HG03378 (cell line): ENCODE measurements around the gene XYLT1.

Experiments used
- ATAC-seq: cut with Tn5 transposase; IDR thresholded peaks from one replicate; pipeline ENCODE4 v1.9.1; 2021; ENCODE audit warnings: mild to moderate bottlenecking, moderate library complexity; ENCODE audit not compliant: unreplicated experiment

The XYLT1 gene

DNA sequence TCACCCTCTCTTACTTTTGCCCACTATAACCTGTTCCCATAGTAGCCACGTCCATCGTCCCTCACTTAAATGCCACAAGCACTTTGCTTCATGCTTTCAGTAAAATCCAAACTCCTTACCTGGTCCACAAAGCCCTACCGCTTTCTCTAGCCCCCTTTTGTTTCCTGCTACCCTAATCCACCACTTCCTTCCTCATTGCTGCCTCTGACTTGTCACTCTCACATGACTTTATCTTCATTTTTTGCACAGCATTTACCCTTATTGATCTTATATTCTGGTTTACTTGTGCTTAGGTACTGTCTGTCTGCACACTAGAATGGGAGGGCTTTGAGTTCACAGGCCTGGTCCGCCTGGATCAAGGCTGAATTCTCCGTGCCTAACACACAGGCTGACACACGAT is 340.0 kb downstream of the XYLT1 start:
- no peak for ATAC-seq

DNA sequence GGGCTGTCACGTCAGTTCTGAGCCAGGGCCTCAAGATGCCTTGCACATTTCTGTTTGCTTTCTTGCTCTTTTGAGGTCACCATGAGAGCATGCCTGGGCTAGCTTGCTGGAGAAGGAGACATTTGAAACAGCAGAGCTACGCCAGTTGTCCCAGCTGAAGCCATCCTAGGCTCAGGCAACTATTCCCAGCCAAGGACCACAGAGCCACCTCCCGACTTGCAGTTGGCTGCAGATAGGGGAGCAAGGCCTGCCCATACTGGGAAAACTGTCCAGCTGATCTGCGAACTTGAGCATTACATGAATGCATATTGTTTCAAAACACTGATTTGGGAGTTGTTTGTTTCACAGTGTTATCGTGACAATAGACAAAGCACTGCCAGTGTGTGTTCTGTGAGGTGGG is 340.8 kb downstream of the XYLT1 start:
- no peak for ATAC-seq

DNA sequence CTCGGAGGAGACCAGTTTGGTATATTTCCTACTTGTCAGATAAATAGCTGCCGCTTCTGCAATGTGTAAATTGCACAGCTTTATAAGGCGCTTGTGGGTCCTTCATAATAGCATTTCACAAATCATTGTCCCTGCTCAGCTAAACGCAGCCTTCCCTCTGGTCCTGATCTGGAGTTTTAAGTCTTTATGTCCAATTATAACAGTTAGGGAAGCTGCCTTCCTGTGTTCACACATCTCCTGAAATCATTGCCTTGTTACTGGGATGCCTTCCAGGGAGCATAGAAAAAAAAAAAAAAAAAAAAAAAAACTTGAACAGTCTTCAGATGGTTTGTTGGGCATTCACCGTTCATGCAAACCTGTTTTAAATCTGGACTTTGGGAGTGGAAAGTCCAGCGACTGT is 342.0 kb downstream of the XYLT1 start:
- ATAC-seq = no peak

DNA sequence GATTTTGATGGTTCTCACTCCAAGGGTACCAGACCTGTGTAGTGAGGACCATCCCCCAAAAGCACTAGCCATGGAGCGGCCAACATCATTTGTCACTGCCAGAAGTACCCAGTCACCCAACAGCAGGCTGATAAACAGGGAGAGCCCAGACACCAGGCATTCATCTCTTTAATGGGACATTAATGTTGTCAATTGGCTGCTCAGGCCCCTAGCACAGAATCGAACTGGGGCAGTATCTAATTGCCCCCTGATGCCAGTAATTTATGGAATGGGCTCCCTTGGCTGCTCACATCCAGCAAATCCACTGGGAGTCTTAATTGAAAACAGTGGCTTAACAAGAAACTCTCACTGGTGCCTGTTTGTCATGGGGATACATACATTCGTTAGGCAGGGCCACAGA is 344.6 kb downstream of the XYLT1 start:
- ATAC-seq = no peak

DNA sequence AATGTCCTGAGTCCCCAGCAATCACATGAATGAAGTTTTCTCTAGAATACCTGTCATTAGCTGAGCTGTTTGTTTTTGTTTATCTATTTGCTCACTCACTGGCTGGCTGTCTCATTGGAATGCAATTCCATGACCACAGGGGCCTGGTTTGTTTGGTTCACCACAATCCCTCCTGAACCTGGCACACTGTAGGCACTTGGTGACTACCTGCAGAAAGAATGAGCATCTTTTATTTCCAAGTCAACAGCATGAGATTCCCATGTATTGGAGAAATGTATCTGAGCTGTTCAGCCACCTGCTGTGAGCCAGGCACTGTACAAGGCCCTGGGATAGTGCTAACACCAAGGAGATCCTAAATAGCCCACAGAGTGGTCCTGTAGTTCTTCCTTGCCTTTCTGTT is 345.1 kb downstream of the XYLT1 start:
- ATAC-seq = no peak

DNA sequence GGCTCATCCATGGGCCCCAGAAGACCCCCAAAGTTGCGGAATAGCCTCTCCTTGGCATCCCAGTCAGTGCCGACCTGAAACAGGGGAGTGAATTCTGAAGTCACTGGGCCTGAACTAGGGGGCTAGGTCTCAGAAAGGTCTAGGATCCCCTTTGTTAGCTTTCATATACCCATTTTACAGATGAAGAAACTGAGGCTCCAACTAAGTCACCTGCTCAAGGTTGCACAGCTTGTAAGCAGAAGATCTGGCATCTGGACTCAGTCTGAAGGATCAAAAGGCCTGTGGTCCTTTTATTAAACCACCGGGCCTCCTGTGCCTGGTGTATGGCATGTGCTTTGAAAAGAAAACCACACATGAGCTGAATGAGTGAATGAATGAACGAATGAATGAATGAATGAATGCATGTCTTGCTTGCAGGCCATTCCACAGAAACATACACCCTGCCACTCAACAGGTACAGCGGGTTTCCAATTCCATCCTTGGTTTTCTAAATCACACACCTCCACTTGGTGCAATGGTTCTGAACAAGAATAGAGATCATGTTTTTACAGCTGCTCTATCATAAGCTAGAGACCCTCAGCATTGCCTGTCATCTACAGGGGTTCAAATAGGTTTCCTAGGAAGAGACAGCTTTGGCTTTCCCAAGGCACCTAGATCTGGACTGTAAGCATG is 352.7 kb downstream of the XYLT1 start:
- ATAC-seq = no peak

DNA sequence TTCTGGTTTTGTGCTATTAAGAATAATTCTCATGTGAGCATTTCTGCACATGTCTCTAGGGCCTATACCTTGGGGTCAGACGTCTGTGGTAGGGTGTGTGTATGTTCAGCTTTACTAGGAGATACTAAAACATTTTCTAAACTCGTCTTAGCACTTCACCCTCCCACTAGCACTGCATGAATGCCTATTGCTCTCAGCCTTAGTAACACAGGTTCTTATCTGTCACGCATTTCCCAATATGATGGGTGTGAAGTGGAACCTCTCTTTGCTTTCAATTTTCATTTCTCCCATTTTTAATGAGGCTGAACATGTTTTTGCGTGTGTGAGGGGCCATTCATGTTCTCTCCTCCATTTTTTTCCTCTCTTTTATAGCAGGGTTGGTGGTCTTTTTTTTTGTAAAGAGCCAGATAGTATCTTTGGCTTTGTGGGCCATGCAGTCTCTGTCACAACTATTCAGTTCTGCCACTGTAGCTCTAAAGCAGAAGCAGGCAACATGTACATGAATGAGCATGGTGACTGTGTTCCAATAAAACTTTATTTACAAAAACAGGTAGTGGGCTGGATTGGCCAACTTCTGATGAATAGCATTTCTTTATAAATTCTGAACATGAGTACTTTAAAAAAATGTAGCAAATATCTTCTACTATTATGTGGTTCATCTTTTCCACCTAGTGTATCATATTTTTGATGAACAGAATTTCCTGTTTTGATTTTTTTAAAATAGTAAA is 354.0 kb downstream of the XYLT1 start:
- ATAC-seq = no peak

DNA sequence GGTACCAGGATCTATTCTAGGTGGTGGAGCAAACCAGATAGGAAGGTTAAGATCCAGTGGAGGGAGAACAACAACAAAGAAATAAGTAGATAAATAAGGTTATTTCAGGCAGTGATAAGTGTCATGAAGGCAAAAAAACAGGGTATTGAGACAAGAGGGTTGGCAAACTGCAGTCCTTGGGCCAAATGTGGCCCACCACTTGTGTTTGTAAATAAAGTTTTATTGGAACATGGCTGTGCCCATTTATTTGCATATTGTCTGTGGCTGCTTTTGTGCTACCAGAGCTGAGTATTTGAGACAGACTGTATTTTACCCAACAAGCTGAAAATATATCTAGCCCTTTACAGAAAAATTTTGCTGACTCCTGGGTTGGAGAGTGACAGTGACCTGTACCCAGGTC is 361.3 kb downstream of the XYLT1 start:
- no peak for ATAC-seq

DNA sequence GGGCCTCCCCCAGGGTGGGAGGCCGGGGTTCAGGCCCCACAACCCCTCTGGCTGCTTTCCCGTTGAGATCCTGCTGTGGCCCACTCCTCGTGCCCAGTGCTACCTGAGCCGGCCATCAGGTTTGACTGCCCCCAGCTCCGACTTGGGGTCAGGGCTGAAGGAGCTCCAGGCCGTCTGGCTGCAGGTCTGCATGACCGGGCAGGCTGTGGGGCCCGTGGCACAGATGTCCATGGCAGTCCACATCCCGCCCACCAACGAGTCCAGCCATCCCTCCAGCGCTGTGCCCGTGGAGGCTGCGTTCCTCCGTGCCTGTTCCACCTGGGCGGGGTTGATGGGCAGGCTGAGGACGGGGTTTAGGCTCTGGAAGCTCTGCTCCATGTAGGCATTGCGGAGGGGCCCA is 362.2 kb downstream of the XYLT1 start:
- no peak for ATAC-seq

DNA sequence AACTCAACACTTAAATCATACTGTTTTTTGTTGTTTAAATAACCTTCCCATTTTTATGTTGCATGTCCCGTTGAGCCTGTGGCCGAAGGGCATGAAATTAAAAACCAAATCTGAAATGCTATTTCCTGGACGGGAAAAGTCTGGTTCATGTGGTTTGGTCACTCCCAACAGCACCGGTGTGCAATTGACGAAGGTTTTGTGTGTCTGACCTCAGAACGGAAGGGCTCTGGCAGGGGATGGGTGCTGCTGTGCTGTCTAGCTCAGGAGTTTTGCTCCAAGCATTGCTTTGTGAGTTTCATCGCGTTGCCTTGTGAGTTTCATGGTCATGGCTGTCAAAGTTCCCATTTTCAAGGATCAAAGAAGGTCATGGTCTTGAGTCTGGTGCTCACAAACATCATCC is 363.3 kb downstream of the XYLT1 start:
- no peak for ATAC-seq

DNA sequence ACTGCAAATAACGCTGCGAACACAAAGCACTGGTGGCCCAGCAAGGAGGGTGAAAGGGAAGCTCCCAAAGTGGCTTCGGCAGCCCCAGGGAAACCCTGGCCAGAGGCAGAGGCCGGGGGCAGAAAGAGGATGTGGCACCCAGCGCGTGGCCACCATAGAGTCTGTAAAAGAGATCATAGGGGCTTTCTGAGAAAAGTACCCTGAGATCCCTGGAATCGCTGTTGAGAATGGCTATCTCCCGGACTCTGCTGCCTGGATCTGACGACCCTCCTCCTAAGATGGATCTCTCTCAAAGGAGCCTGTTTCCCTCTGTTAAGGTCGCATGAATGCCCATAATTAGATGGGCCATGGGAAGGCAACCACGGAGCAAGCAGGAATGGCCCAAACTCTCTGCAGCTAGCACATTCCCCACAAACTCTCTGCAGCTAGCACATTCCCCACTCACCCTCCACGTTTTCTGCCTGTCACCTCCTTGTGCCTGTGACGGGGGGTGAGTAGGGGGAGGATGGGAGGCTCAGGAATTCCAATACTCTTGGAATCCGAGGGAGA is 364.4 kb downstream of the XYLT1 start:
- ATAC-seq = no peak

DNA sequence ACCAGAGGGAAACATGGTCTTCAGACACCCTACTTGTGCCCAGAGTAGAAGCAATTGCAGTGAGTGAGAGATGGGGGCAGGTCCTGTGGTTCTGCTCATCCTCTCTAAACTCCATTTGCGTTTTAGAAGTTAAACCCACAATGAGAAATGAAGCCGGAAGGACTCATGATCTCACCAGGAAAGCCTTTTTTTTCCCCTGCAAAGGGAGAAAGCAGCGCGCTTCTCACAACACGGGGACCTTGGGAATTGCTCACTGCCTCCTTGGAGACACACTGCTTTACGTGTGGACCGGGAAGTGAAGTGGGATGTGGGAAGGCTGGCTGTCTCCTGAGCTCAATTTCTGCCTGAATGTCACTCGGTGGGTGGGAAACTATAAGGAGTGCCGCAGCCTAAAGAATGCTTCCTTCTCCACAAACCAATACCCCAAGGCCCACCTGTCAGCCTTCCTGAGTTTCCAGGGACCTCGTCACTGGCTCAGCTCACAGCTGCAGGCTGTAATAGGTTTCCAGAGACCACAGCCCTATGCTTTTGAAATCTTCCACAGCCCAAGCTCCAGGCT is 365.4 kb downstream of the XYLT1 start:
- no peak for ATAC-seq

DNA sequence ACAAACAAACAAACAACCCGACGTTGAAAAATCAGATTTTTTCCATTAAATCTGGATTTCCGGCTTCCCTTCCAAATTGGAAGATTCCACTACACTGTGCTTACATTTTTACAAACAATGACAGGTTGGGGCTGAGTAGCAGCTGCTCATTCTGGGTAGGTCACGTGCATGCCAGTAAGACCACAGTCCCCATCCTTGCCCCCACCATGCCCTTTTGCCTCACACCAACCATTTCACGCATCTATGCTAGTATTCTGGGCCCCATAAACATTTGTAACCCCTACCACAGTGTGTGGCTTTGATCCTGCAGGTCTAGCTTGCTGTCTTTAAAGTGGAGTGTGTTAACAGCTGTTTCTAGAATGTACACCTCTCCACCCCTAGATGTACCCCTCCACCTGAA is 366.1 kb downstream of the XYLT1 start:
- no peak for ATAC-seq

DNA sequence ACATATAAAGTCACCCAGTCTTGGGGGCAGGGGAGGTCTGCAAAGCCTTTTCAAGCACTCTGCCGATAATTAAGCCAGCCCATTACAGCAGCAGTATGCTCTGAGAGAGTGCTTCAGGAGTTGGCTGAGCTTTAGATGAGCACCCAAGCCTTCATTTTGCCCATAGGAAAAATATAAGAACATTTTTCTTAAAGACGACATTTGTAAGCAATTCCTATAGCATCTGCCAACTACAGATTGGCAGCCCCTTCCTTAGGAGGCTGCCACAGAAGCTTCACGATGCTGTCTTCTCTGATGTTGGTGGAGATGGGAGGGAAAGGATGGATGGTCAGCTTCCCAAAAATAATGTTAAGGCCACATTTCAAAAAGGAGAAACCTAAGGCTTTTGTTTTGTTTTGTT is 367.5 kb downstream of the XYLT1 start:
- ATAC-seq = no peak

DNA sequence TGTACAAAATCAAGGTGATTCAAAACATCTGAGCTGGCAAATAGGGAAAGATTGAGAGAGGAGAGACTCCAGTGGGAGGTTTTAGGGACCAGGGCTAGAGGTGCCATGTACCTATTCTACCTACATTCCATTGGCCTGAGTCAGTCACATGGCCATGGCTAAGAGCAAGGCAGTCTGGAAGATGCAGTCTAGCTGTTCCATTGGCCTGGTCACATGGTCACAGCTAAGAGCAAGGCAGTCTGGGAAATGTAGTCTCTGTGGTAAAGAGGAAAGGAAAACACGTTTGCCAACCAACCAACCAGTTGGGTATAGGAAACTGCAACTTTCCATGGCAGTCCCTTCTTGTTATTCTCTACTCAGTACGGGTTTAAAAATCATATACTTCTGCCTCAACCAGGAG is 369.1 kb downstream of the XYLT1 start:
- ATAC-seq = no peak

DNA sequence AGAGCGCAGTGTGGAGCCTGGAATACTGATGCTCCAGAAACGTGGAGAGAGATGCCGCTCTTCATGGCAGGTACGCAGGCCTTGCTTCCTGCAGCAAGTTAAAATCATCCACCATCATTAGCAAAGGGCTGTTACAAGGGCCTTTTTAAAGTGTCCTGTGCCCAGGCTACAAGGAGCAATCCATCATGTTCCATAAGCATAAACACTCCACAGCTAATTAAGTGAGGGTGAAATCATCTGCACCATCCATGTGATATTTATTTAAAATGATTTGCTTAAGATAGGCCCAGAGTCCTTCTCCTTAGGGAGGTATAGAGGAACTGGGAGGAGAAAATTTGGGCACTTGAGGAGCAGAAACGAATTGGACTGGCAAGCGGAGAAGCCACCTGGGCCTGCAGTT is 372.1 kb downstream of the XYLT1 start:
- ATAC-seq = no peak

DNA sequence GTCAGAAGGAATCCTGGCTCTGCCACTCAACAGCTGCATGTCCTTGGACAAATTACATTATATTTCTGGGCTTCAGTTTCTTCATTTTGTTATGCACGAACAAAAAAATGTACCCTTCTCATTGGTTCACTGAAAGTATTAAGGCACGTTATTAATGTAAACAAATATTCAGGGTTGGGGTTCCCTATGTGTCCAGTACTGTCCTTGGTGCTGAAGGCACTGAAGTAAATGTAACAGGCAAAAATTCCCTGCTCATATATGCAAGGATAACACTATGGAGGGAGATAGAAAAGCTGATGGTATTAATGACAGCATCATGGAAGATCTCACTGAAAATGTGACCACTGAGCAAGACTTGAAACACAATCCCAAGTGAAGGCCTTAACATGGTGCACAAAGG is 386.6 kb downstream of the XYLT1 start:
- ATAC-seq = no peak

DNA sequence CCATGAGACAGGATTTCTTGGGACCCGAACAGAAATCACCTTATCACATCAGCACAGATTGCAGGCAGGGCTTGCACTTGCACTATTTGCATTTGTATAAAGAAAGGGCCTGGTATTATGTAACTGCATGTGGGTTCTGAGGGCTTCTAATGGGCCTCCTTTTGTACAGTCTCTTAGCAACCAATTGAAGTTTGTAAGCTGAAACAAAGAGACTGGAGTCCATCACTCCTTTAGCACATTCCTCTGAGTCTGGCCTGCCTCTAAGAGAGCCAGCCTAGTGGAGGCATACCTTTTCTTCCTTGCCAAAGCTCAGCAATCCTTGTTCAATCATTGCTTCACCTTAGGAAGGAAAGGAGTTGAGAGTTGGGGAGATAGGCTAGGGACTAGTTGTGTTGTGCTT is 387.1 kb downstream of the XYLT1 start:
- no peak for ATAC-seq

DNA sequence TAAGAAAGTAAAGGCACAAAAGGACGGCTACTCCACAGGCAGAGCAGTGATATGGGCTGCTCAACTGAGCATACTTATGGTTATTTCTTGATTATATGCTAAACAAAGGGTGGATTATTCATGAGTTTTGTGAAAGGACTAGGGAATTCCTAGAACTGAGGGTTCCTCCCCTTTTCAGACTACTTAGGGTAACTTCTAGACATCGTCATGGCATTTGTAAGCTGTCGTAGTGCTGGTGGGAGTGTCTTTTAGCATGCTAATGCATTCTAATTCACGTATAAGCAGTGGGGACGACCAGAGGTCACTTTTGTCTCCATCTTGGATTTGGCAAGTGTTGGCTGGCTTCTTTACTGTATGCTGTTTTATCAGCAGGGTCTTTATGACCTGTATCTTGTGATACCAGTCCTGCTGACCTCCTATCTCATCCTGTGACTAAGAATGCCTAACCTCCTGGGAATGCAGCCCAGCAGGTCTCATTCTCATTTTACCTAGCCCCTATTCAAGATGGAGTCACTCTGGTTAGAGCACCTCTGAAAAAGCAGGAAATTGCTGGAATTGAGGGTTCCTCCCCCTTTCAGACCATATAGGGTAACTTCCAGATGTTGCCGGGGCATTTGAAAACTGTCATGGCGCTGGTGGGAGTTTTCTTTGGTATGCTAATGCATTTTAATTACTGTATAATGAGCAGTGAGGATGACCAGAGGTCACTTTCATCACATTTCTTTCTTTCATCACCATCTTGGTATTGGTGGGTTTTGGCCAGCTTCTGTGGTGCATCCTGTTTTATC is 388.5 kb downstream of the XYLT1 start:
- no peak for ATAC-seq

DNA sequence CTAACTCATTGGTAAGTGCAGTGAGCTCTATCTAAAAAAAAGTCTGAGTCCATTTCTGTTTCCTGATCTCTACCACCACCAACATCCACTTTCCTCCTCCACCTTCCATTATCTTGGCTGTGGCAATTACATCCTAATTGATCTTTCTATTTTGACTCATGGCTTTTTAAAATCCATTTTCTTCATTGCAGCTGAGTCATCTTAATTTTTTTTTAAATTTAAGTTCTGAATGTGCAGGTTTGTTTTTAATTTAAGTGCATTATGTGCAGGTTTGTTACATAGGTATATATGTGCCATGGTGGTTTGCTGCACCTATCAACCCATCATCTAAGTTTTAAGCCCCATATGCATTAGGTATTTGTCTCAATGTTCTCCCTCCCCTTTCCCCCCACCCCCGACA is 390.7 kb downstream of the XYLT1 start:
- no peak for ATAC-seq

DNA sequence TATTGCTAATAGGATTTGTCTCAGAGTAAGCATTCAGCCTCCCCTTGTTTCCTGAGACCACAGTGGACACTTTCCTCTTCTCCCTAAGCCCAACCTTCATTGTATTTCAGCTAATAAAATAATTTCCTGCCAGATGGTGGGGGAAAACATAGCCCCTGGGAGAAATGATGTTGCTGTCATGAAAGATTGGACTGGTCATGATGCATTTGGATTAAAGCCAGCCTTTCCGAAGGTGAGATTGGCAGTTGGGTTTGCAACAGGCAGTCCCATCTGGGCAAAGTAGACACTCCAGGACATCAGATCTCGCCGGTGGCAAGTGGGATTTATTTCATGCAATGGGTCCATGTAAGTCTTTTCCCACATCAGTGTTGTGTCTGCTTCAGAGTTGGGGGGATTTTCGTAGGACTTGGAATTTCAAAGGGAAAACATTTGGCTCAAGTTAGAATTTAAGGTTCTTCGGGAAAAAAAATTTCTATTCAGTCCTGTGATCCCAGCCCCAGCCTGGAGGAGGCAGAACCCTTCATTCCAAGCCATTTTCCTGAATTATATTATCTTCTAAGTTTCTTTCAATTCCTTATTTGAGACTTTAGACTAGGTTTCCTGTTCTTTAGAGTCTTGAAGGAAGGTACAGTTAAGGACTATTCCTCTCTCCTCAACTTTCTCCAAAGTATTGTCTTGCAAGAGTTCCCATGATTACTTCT is 391.7 kb downstream of the XYLT1 start:
- ATAC-seq = no peak
